Type B pancreatic cell (in vitro differentiated cells): ENCODE data around the gene CCDC12. TPM values are rescaled to one million over a fixed set of nuclear protein-coding genes. Genes with fewer than 3 reads are reported as not detected.

ENCODE experiments used
- DNase-seq: peaks from one replicate; pipeline ENCODE4 v3.0.0; 2021; ENCODE audit warnings: mixed read lengths; ENCODE audit not compliant: unreplicated experiment; ENCODE audit errors: extremely low spot score
- H3K27ac Mint-ChIP-seq: 2 replicates; pipeline ENCODE4 v1.8.0; 2021; ENCODE audit warnings: mild to moderate bottlenecking, mixed read lengths
- H3K27me3 Mint-ChIP-seq: 2 replicates; pipeline ENCODE4 v1.8.0; 2021; ENCODE audit warnings: mixed read lengths
- H3K36me3 Mint-ChIP-seq: 2 replicates; pipeline ENCODE4 v1.8.0; 2021; ENCODE audit warnings: mixed read lengths
- H3K4me1 Mint-ChIP-seq: one replicate; pipeline ENCODE4 v1.8.0; 2021; ENCODE audit warnings: mixed read lengths; ENCODE audit not compliant: unreplicated experiment
- H3K4me3 Mint-ChIP-seq: 2 replicates; pipeline ENCODE4 v1.8.0; 2021; ENCODE audit warnings: mild to moderate bottlenecking, mixed read lengths
- H3K9me3 Mint-ChIP-seq: 2 replicates; pipeline ENCODE4 v1.8.0; 2021; ENCODE audit warnings: mixed read lengths
- CTCF ChIP-seq: fragments of 200-600 bp; sonication (generic); conservative IDR thresholded peaks from 2 replicates; pipeline ENCODE4 v1.5.0; 2021; ENCODE audit warnings: antibody characterized with exemption, mild to moderate bottlenecking
- total RNA-seq: library from RNA; stranded (reverse); gene quantifications from 2 replicates; pipeline ENCODE4 v1.2.1, GENCODE V29; 2021; ENCODE audit warnings: low replicate concordance

Gene CCDC12
- total RNA-seq, 1 donor from 2014 or later, result 46.7 TPM

GRCh38 chr3:46957092-46957820 is 19.3 kb downstream of the CCDC12 start:
- Mint-ChIP-seq H3K9me3 (peaks cover 4% of the 10 kb centered on the region), H3K27me3 (no peaks in the 10 kb centered on the region), H3K4me3 (no peak overlapping the region), H3K4me1 (peaks cover 76% of the 10 kb centered on the region), H3K36me3 (peaks cover 18% of the 10 kb centered on the region), H3K27ac (peak overlapping the region; percentile 99)
- no peak for TF ChIP-seq CTCF
- no peak for DNase-seq

DNA sequence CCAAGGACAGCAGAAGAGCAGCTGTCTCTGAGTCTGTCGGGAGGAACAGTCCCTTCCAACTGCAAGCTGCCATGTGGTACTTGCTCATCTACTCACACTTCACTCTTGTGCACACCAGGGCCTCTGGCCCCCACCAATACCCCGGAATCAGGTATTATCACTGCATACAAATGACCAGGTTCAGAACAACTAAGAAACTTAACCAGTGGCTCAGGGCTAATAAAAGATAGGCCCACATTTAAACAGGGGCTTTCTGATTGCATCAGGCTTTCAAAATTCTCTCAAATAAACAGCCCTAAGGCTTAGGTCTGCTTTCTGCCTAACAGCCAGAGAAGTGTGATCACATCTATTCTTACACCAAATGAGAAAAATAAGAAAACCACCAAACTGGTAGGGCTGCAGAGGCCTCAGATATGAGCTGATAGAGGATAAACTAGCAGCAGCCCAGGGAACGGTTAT is 20.7 kb downstream of the CCDC12 start:
- no peak for TF ChIP-seq CTCF
- H3K27ac Mint-ChIP-seq, result peak overlapping the region; percentile 83
- no peaks in the 10 kb centered on the region for H3K9me3 Mint-ChIP-seq
- DNase-seq, result no peak
- peaks cover 71% of the 10 kb centered on the region for H3K4me1 Mint-ChIP-seq
- no peaks in the 10 kb centered on the region for H3K27me3 Mint-ChIP-seq
- no peak overlapping the region for H3K4me3 Mint-ChIP-seq
- peaks cover 10% of the 10 kb centered on the region for H3K36me3 Mint-ChIP-seq

DNA sequence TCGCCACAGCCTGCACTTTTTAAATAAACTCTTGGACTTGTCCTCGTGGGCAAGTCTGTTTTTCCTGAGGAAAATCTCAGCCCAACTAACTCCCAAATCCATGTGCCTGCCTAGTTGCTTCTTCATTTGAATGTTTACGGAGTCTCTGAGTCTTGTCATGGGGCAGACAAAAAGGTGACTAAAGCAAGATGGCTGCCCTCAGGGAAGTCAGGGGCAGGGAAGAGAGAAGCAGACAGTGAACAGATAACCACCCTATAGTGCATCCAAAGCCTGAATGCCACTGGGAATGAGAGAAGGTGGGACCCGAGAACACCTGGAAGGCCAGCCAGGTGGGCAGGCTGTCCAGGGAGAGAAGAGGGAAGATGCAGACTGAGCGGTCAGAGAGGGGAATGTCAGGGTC is 21.4 kb downstream of the CCDC12 start:
- Mint-ChIP-seq H3K27me3 (no peaks in the 10 kb centered on the region), H3K4me1 (peaks cover 64% of the 10 kb centered on the region), H3K9me3 (no peaks in the 10 kb centered on the region), H3K36me3 (peaks cover 10% of the 10 kb centered on the region), H3K4me3 (peak overlapping the region; percentile 65), H3K27ac (peak overlapping the region; percentile 83)
- no peak for TF ChIP-seq CTCF
- DNase-seq, result no peak

GRCh38 chr3:46954178-46954577 is 22.4 kb downstream of the CCDC12 start:
- H3K27ac Mint-ChIP-seq, result peak overlapping the region; percentile 12
- H3K4me1 Mint-ChIP-seq, result peaks cover 55% of the 10 kb centered on the region
- H3K9me3 Mint-ChIP-seq, result no peaks in the 10 kb centered on the region
- H3K4me3 Mint-ChIP-seq, result peak overlapping the region; percentile 48
- no peaks in the 10 kb centered on the region for H3K27me3 Mint-ChIP-seq
- peaks cover 4% of the 10 kb centered on the region for H3K36me3 Mint-ChIP-seq
- no peak for TF ChIP-seq CTCF
- no peak for DNase-seq

DNA sequence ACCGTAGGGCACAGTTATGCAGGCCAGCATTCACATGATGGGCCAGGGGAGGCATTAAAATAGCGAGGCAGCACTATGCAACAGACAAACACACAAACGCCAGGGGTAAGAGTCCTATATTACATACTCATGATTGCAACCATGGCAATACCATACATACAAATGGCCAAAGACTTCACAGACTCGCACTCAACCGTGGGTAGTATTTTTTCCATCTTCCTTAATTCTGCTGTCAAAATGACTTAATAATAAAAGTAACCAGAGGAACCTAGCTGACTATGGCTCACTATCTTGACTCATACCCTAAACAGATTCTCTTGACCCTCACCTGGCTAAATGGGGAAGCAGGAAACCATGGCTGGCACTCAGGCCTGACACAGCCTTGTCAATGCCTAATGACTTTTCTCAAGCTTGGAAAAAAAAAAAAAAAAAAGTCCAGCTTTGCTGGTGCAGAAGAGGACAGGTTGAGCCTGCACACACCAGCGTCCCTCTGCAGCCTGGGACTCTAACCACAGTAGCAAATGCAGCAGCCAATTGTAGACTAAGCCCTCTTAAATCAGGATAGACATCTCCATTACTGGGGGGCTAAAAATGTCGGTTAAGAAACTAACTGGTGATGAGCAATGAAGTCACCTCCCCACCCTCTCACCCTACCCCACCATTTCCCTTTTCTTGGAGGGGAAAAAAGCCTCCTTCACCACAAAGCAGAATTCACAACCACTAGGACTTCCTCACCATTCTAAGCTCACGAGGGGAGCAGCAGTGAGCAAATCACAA is 23.1 kb downstream of the CCDC12 start:
- Mint-ChIP-seq H3K9me3 (no peaks in the 10 kb centered on the region), H3K36me3 (peaks cover 8% of the 10 kb centered on the region), H3K4me3 (peak overlapping the region; percentile 13), H3K27ac (peak overlapping the region; percentile 12), H3K4me1 (peaks cover 55% of the 10 kb centered on the region), H3K27me3 (no peaks in the 10 kb centered on the region)
- DNase-seq, result no peak
- TF ChIP-seq CTCF, result no peak
